Ishikawa (cell line): ENCODE measurements around the gene BAZ2B.

Source experiments
- CEBPB ChIP-seq: IDR thresholded peaks from 2 replicates; pipeline ENCODE4 v1.6.1; 2012
- CREB1 ChIP-seq: IDR thresholded peaks from 2 replicates; pipeline ENCODE4 v1.6.1; 2012; ENCODE audit warnings: low read depth
- EGR1 ChIP-seq: IDR thresholded peaks from 2 replicates; pipeline ENCODE4 v1.6.1; 2012
- EP300 ChIP-seq: IDR thresholded peaks from 2 replicates; pipeline ENCODE4 v1.6.1; 2012; ENCODE audit warnings: borderline replicate concordance
- FOXM1 ChIP-seq: IDR thresholded peaks from 2 replicates; pipeline ENCODE4 v1.6.1; 2012; ENCODE audit warnings: low read depth, borderline replicate concordance
- NFIC ChIP-seq: IDR thresholded peaks from 2 replicates; pipeline ENCODE4 v1.6.1; 2012
- RAD21 ChIP-seq: IDR thresholded peaks from 2 replicates; pipeline ENCODE4 v1.6.1; 2012; ENCODE audit warnings: low read depth
- REST ChIP-seq: IDR thresholded peaks from 2 replicates; pipeline ENCODE4 v1.6.1; 2012; ENCODE audit warnings: low read depth, mild to moderate bottlenecking
- TAF1 ChIP-seq: IDR thresholded peaks from 2 replicates; pipeline ENCODE4 v1.6.1; 2012; ENCODE audit warnings: low read depth, mild to moderate bottlenecking
- TCF12 ChIP-seq: IDR thresholded peaks from 2 replicates; pipeline ENCODE4 v1.6.1; 2012; ENCODE audit warnings: low read depth
- TEAD4 ChIP-seq: IDR thresholded peaks from 2 replicates; pipeline ENCODE4 v1.6.1; 2012
- YY1 ChIP-seq: IDR thresholded peaks from 2 replicates; pipeline ENCODE4 v1.6.1; 2012; ENCODE audit warnings: low read depth
- ZBTB7A ChIP-seq: IDR thresholded peaks from 2 replicates; pipeline ENCODE4 v1.6.1; 2012; ENCODE audit warnings: low read depth
- TF ChIP-seq, protein P1 (sequence below): IDR thresholded peaks from 2 replicates; pipeline ENCODE4 v1.6.1; 2012
- TF ChIP-seq, protein P2 (sequence below): IDR thresholded peaks from 2 replicates; pipeline ENCODE4 v1.6.1; 2012

Gene BAZ2B

GRCh38 chr2:159586034-159586433 lies 30.3 kb downstream of the BAZ2B start:
- TF ChIP-seq RAD21 (no peak), TEAD4 (no peak), CEBPB (no peak), EGR1 (no peak), FOXM1 (no peak), ZBTB7A (no peak), NFIC (no peak), EP300 (no peak), REST (no peak), CREB1 (no peak), YY1 (no peak)
- TF ChIP-seq, protein P1, sequence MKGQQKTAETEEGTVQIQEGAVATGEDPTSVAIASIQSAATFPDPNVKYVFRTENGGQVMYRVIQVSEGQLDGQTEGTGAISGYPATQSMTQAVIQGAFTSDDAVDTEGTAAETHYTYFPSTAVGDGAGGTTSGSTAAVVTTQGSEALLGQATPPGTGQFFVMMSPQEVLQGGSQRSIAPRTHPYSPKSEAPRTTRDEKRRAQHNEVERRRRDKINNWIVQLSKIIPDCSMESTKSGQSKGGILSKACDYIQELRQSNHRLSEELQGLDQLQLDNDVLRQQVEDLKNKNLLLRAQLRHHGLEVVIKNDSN: no peak
- TF ChIP-seq, protein P2, sequence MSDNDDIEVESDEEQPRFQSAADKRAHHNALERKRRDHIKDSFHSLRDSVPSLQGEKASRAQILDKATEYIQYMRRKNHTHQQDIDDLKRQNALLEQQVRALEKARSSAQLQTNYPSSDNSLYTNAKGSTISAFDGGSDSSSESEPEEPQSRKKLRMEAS: no peak

DNA sequence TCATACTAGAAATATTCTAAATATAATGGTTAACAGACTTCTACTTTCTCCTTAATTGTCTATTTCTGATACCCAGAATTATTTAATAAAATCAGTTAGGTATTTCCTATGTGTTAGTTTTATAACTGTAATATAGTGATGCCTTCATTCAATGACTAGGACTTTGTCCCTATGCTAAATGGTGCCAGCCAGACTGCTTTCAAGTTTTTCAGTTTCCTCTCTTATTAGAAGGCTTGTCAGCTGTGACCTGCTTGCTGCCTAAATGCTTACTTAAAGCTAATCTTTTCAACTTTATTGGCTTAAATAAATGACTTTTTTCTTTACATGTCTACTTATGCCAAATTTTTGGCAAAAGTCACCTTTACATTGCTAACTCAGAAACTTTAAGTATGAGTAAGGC lies 30.7 kb downstream of the BAZ2B start:
- no peak for TF ChIP-seq REST
- no peak for TF ChIP-seq FOXM1
- TF ChIP-seq, protein P2: no peak
- TF ChIP-seq ZBTB7A: no peak
- TF ChIP-seq RAD21: no peak
- TF ChIP-seq TCF12: no peak
- TF ChIP-seq NFIC: no peak
- TF ChIP-seq TAF1: no peak
- TF ChIP-seq EP300: no peak
- no peak for TF ChIP-seq EGR1
- TF ChIP-seq TEAD4: no peak
- no peak for TF ChIP-seq CREB1
- no peak for TF ChIP-seq CEBPB
- TF ChIP-seq YY1: no peak
- TF ChIP-seq, protein P1: no peak

- TF ChIP-seq CREB1 (no peak), NFIC (no peak), ZBTB7A (no peak), TCF12 (no peak), TEAD4 (no peak), YY1 (no peak), TAF1 (no peak), FOXM1 (no peak), EP300 (no peak), REST (no peak), EGR1 (no peak)
- TF ChIP-seq, protein P1: no peak
- TF ChIP-seq, protein P2: no peak
Observed at GRCh38 chr2:159584796-159585195, 31.6 kb downstream of the BAZ2B start.
